Right lung (tissue), 5 donors: ENCODE results near the gene TBATA. TPM values are rescaled to one million over a fixed set of nuclear protein-coding genes. Genes with fewer than 3 reads are reported as not detected.

Experiments used
- DNase-seq, 2 donors: peaks; one replicate each; pipeline ENCODE4 v3.0.0-alpha.2; 2013
- polyA plus RNA-seq, 5 donors: library from polyadenylated mRNA; unstranded; fragments of 120-200 nt; gene quantifications; one replicate each; pipeline versions ENCODE4 v1.2.1 to v1.2.3, GENCODE V29; 2013; ENCODE audit warnings: inconsistent platforms in 1 of 5, low replicate concordance in 1 of 5; ENCODE audit not compliant: insufficient read length in 5 of 5, insufficient read depth in 1 of 5

Gene TBATA
- polyA plus RNA-seq, 5 donors: 0.13 TPM; not detected in 4

- DNase-seq: no peak
These were observed 23.9 kb upstream of the TBATA start for GRCh38 chr10:70809011-70809611.

- DNase-seq: no peak
These were observed 22.4 kb upstream of the TBATA start for GRCh38 chr10:70807556-70807955.

DNA sequence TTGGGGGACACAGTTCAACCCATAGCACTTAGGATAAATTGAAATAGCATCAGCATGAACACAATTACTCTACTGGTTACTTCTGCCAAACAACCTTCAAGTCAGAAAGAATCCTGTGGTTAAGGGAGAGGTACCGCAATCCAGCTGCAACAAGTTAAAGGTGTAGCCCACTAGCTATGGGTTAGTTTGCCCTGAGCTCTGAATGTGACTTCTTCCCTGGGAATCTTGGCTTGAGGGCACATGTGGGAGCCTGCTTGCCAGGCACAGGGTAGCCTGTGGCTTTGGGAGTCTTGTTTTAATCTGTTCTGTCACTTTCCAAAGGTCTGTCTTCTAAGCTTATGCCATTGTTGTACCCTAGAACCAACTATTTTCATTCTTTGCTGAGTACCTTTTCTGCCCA, 21.7 kb upstream of the TBATA start:
- DNase-seq: no peak

GRCh38 chr10:70805619-70806215, 20.5 kb upstream of the TBATA start:
- DNase-seq: no peak

GRCh38 chr10:70804421-70804808, 19.2 kb upstream of the TBATA start:
- no peak for DNase-seq

GRCh38 chr10:70803775-70804420, 18.7 kb upstream of the TBATA start:
- no peak for DNase-seq

DNA sequence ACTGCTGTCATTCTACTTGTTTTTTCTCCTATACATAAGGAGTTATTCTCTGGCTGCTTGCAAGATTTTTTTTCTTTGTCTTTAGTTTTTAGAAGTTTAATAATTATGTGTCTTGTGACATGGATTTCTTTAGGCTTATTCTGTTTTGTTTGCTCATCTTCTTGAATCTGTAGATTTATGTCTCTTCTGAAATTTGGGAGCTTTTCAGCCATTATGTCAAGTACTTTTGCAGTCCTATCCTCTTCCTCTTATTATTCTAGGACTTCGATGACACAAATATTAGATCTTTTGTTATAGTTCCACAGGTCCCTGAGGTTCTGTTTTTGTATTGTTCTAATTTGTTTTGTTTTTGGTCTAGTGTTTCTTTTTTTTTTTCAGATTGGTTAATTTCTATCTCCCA, 16.7 kb upstream of the TBATA start:
- DNase-seq: no peak

DNA sequence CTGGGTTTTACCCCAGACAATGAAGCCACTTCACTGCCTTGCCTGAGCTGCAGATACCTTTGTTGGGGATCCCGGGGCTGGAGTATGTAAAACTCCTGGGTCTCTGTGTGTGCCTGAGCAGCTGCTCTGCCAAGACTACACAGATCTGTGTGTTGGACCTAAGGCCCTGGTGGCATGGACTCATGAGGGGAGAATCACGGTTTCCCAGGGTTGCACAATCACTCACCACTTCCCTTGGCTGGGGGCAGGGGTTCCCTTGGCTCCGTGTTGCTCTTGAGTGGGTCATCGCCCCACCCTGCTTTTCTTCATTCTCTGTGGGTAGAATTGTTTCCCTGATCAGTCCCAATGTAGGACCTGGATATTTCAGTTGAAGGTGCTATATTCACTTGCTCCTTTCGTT, 13.9 kb upstream of the TBATA start:
- DNase-seq: no peak

- DNase-seq: no peak
These were observed 12.7 kb upstream of the TBATA start for GRCh38 chr10:70797840-70798239.

- DNase-seq: no peak
These were observed 10.4 kb upstream of the TBATA start for GRCh38 chr10:70795613-70796012.

GRCh38 chr10:70791386-70792039, 6.3 kb upstream of the TBATA start:
- DNase-seq: no peak

GRCh38 chr10:70786799-70787415, 1.7 kb upstream of the TBATA start:
- DNase-seq: no peak

GRCh38 chr10:70784471-70784870, 706 bp downstream of the TBATA start:
- no peak for DNase-seq

- DNase-seq: no peak
These were observed 1.2 kb downstream of the TBATA start for GRCh38 chr10:70784016-70784415.

DNA sequence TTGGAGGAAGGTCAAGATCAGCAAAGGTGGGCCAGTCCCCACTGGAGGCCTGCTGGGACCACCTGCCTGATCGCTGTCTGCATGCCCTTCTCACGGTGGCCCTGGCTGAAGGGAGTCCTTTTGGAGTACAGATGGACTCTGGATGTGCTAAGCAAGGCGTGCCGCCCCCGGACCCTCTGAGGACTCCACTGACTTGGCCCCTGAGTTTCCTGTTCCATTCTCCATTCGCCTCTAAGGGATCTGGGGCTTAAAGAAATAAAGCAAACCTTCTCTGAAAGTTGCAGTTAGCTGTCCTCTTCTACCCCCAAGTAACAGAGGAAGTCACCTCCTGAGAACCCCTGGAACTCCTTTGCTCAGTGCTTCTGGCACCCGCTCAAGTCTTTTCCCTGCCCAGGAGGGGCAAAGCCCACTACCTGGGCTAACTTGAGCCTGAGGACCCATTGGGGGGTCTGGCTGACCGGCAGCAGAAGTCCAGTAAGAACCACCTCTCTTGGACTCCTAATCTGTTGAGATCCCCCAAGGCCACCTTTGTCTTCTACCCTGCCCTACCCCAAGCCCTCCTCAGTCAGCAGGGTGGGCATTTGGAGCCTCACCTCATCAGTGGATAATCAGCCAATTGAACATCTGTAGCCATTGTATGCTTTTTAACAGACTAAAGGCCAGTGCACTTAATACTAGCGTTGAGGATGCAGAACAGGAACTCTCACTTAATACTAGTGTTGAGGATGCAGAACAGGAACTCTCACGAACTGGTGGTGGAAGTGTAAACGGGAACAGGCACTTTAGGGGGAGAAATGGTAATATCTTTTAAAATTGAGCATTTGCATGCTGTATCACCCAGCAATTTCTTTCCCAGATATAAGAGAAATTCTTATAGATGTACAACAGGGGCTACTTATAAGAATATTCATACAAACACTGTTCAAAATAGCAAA, 2.2 kb downstream of the TBATA start:
- no peak for DNase-seq

DNA sequence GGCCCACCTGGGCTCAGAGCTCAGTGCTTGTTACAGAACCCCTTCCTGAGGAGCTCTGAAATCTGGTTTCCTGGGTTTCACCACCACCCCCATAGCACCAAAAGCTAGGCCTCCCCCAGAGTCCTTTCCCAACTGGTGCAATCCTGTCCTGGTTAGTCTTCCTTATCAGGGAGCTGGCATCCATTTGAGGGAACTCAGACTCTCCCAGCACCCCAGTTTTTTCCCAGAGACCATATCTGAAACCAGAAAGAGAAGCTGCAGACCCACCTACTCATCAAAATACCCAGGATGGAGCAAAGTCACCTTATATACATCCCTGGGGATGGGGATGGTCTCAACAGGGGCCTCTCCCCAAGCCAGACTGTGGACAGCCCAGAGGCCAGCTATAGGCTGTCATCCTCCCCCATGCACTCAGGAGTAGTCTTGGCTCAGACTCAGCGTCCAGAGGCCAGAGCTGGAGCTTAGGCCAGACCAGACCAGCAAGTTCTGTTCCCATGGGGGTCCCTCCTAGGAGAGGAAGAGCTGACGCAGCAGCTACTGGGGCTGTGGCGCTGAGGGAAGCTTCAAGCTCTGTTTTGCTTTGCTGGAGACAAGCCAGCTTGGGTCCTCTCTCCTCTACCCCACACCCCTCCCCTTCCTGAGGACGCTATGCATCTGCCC, 3.0 kb downstream of the TBATA start:
- DNase-seq: peak in 1 of 2 donors; percentile 17

- DNase-seq: no peak
These were observed 3.6 kb downstream of the TBATA start for GRCh38 chr10:70781461-70782051.

GRCh38 chr10:70780772-70781171, 4.4 kb downstream of the TBATA start:
- no peak for DNase-seq

DNA sequence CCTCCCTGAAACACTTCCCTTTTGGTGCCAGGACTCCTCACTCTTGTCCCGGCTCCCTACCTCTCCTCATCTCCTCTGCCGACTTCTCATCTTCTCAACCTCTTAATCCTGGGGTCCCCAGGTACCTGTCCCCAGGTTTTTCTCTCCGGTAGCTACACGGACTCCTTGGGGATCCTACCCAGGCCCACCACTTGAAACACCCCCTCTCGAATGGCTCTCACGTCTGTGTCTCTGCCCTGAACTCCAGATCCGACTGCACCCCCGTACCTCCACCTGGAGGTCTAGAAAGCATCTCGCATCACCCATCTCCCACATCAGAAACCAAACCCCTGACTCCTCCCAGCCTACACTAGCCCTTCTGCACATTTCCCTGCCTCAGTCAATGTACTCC, 4.8 kb downstream of the TBATA start:
- DNase-seq: no peak
